ENCODE data around the gene SEC61A2. TPM values are rescaled to one million over a fixed set of nuclear protein-coding genes. Genes with fewer than 3 reads are reported as not detected.

The SEC61A2 gene
- total and polyA plus RNA-seq, 7 donors = 5.9 to 16.0 (median 7.9) TPM

DNA sequence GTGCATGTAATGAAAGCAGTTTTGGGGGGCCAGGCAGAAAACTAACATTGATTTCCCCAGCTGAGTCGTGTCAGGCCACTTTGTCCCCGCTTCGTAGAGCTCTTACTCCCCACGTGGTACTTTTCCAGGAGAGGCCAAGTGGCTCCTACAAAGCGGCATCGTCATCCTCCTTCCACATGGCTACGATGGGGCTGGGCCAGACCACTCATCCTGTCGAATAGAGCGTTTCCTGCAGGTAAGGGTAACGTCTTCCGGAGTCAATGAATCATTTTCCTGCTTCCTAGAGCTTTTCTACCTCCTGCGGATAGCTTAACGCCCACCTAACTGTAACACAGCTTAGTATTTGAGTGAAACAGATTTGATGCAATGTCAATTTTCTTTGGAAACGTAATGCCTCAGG is 21.7 kb upstream of the SEC61A2 start:
- Histone ChIP-seq H3K27me3 (ENCODE audit: insufficient read depth in 3 of 3, low read length in 2 of 3) (no peaks in the 10 kb centered on the region), H3K9me3 (no peaks in the 10 kb centered on the region), H3K27ac (no peak overlapping the region), H3K36me3 (ENCODE audit: insufficient read depth in 1 of 2, low read depth in 1 of 2) (peaks cover 2 to 88% of the 10 kb centered on the region in 2 donors), H3K4me3 (no peak overlapping the region), H3K4me1 (no peaks in the 10 kb centered on the region)
- ATAC-seq = no peak
- intact Hi-C loops (cut with DNase I) = no loop called here
- WGBS, 3 donors = 75 to 85% (median 77%) methylated on average over 14 of the region's 14 CpGs
- DNase-seq = no peak
- TF ChIP-seq, protein P1, sequence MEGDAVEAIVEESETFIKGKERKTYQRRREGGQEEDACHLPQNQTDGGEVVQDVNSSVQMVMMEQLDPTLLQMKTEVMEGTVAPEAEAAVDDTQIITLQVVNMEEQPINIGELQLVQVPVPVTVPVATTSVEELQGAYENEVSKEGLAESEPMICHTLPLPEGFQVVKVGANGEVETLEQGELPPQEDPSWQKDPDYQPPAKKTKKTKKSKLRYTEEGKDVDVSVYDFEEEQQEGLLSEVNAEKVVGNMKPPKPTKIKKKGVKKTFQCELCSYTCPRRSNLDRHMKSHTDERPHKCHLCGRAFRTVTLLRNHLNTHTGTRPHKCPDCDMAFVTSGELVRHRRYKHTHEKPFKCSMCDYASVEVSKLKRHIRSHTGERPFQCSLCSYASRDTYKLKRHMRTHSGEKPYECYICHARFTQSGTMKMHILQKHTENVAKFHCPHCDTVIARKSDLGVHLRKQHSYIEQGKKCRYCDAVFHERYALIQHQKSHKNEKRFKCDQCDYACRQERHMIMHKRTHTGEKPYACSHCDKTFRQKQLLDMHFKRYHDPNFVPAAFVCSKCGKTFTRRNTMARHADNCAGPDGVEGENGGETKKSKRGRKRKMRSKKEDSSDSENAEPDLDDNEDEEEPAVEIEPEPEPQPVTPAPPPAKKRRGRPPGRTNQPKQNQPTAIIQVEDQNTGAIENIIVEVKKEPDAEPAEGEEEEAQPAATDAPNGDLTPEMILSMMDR (IDR thresholded peaks at IDR 0.05) = no peak

DNA sequence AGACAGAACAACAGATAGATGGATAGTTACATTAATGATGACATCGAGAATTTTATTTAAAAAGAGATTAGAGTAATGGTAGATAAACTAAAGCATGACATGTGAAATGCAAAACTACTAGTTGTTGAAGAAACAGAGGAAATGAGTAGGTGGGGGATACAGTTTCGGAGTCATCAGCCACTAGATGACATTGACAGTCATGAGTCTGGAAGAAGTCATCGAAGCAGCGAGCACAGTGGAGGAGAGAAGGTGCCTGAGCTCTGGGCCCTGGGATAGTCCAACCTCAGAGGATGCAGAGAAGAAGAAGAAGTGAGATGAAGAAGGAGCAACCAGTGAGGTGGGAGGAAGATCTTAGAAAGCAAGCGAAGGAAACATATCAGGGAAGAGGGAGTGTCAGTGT is 20.2 kb upstream of the SEC61A2 start:
- Histone ChIP-seq H3K9me3 (no peaks in the 10 kb centered on the region), H3K36me3 (ENCODE audit: insufficient read depth in 1 of 2, low read depth in 1 of 2) (peaks cover 2 to 94% of the 10 kb centered on the region in 2 donors), H3K27ac (no peak overlapping the region), H3K4me1 (no peaks in the 10 kb centered on the region), H3K4me3 (no peak overlapping the region), H3K27me3 (ENCODE audit: insufficient read depth in 3 of 3, low read length in 2 of 3) (no peaks in the 10 kb centered on the region)
- WGBS, 3 donors = 96 to 99% (median 97%) methylated on average over 5 of the region's 5 CpGs
- DNase-seq = no peak
- ATAC-seq = no peak
- intact Hi-C loops (cut with DNase I) = no loop called here
- TF ChIP-seq, protein P1 (IDR thresholded peaks at IDR 0.05) = no peak

DNA sequence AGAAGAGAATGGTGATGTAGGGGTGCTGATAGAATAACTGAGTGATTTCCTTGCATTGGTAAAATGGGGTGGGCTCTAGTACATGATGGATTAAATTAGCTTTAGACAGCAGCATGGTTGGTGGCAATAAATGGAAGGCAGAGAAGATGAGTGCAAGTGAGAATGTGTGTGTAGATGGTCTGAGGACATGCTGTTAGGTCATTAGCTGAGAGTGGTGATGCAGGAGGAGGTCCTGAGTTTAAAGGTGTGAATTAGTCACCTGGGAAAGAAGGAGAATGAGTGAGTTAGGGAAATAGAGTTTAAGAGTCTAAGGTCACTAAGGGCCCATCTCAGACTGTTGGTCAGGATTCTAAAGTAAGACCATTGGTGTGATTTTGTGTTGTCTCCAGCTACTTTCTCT is 17.9 kb upstream of the SEC61A2 start:
- no peak overlapping the region for H3K27ac ChIP-seq
- intact Hi-C loops (cut with DNase I) = no loop called here
- peaks cover 2 to 85% of the 10 kb centered on the region in 2 donors for H3K36me3 ChIP-seq (ENCODE audit: insufficient read depth in 1 of 2, low read depth in 1 of 2)
- no peak overlapping the region for H3K4me3 ChIP-seq
- no peaks in the 10 kb centered on the region for H3K9me3 ChIP-seq
- no peaks in the 10 kb centered on the region for H3K4me1 ChIP-seq
- TF ChIP-seq, protein P1 (IDR thresholded peaks at IDR 0.05) = no peak
- DNase-seq (no peak), ATAC-seq (no peak)
- H3K27me3 ChIP-seq (ENCODE audit: insufficient read depth in 3 of 3, low read length in 2 of 3) = no peaks in the 10 kb centered on the region

DNA sequence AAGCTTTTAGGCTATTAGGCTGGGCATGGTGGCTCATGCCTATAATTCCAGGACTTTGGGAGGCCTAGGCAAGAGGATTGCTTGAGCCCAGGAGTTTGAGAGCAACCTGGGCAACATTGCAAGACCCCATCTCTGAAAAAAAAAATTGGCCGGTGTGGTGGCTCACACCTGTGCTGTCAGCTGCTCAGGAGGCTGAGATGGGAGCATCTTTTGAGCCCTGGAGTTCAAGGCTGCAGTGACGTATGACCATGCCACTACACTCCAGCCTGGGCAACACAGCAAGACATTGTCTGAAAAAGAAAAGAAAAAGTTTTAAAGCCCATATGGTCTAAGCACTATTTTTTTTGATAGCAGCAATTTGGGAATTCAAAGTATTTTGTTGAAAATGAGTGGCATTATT is 15.8 kb upstream of the SEC61A2 start:
- no peaks in the 10 kb centered on the region for H3K9me3 ChIP-seq
- H3K27me3 ChIP-seq (ENCODE audit: insufficient read depth in 3 of 3, low read length in 2 of 3) = no peaks in the 10 kb centered on the region
- H3K4me1 ChIP-seq = no peaks in the 10 kb centered on the region
- peaks cover 2 to 82% of the 10 kb centered on the region in 2 donors for H3K36me3 ChIP-seq (ENCODE audit: insufficient read depth in 1 of 2, low read depth in 1 of 2)
- TF ChIP-seq, protein P1 (IDR thresholded peaks at IDR 0.05) = no peak
- DNase-seq = no peak
- intact Hi-C loops (cut with DNase I) = no loop called here
- H3K27ac ChIP-seq = no peak overlapping the region
- H3K4me3 ChIP-seq = no peak overlapping the region
- 89 to 97% (median 95%) methylated on average over 2 of the region's 2 CpGs for WGBS, 3 donors
- no peak for ATAC-seq

DNA sequence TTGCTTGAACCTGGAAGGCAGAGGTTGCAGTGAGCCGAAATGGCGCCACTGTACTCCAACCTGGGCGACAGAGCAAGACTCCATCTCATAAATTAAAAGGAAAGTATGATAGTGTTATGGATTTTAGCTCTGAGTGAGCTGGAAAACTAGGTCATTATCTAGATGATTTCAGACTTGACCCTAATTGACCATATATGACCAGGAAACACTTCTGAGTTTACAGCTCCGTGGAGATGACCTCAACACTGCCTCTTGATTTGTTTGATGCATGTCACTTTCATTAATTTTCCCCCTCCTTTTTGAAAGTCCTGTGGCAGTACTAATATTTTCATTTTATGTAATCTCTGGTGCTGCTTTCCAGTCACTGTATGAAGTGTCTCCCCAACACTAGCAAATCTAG is 7.8 kb upstream of the SEC61A2 start:
- Histone ChIP-seq H3K9me3 (no peaks in the 10 kb centered on the region), H3K27ac (no peak overlapping the region), H3K36me3 (ENCODE audit: insufficient read depth in 1 of 2, low read depth in 1 of 2) (peaks cover 2 to 57% of the 10 kb centered on the region in 2 donors), H3K27me3 (ENCODE audit: insufficient read depth in 3 of 3, low read length in 2 of 3) (no peaks in the 10 kb centered on the region), H3K4me3 (no peak overlapping the region), H3K4me1 (no peaks in the 10 kb centered on the region)
- intact Hi-C loops (cut with DNase I) = no loop called here
- WGBS, 3 donors = 90 to 93% (median 90%) methylated on average over 4 of the region's 4 CpGs
- TF ChIP-seq, protein P1 (IDR thresholded peaks at IDR 0.05) = no peak
- no peak for DNase-seq
- no peak for ATAC-seq
